Natural killer cell (primary cell): ENCODE data around the gene SLITRK2. TPM values are rescaled to one million over a fixed set of nuclear protein-coding genes. Genes with fewer than 3 reads are reported as not detected.

ENCODE experiments used
- ATAC-seq, 3 donors: fragments of 150-1000 bp in 2 of 3; fragments of 200-7000 bp in 1 of 3; cut with Tn5 transposase; 1 replicate in 1 of 3; 2 replicates in 2 of 3; pipeline ENCODE4 v1.10.0; 2021; ENCODE audit warnings: mild to moderate bottlenecking in 2 of 3, moderate library complexity in 2 of 3
- DNase-seq, 2 donors: peaks; one replicate each; pipeline versions ENCODE4 v3.0.0 to v3.0.0-alpha.2; 2013 to 2021; ENCODE audit warnings: mixed read lengths in 1 of 2
- H3K27ac ChIP-seq: one replicate; pipeline ENCODE4 v1.5.1; 2013; ENCODE audit warnings: mild to moderate bottlenecking, low read length
- H3K27me3 ChIP-seq: one replicate; pipeline ENCODE4 v1.6.1; 2013; ENCODE audit warnings: low read length; ENCODE audit not compliant: control insufficient read depth, insufficient read depth
- H3K36me3 ChIP-seq: one replicate; pipeline ENCODE4 v1.6.1; 2013; ENCODE audit warnings: low read length; ENCODE audit not compliant: control insufficient read depth, insufficient read depth
- H3K4me1 ChIP-seq: one replicate; pipeline ENCODE4 v1.6.1; 2013; ENCODE audit warnings: low read length; ENCODE audit not compliant: control insufficient read depth, insufficient read depth
- H3K4me3 ChIP-seq: one replicate; pipeline ENCODE4 v1.5.1; 2013; ENCODE audit warnings: low read length
- H3K9me3 ChIP-seq: one replicate; pipeline ENCODE4 v1.6.1; 2013; ENCODE audit warnings: low read length; ENCODE audit not compliant: control insufficient read depth, insufficient read depth
- H3K27ac Mint-ChIP-seq, 2 donors: one replicate each; pipeline ENCODE4 v1.8.0; 2022; ENCODE audit warnings: mild to moderate bottlenecking in 2 of 2, mixed read lengths in 2 of 2, moderate library complexity in 1 of 2
- H3K27me3 Mint-ChIP-seq, 2 donors: one replicate each; pipeline ENCODE4 v1.8.0; 2022; ENCODE audit warnings: low read depth in 2 of 2, mixed read lengths in 2 of 2
- H3K36me3 Mint-ChIP-seq: one replicate; pipeline ENCODE4 v1.8.0; 2022; ENCODE audit warnings: mixed read lengths
- H3K4me1 Mint-ChIP-seq, 2 donors: one replicate each; pipeline ENCODE4 v1.8.0; 2022; ENCODE audit warnings: mixed read lengths in 2 of 2
- H3K4me3 Mint-ChIP-seq: one replicate; pipeline ENCODE4 v1.8.0; 2022; ENCODE audit warnings: mild to moderate bottlenecking, moderate library complexity, mixed read lengths
- H3K9me3 Mint-ChIP-seq, 2 donors: one replicate each; pipeline ENCODE4 v1.8.0; 2022; ENCODE audit warnings: mixed read lengths in 2 of 2
- CTCF ChIP-seq: fragments of 200-600 bp; IDR thresholded peaks from one replicate; pipeline ENCODE4 v1.8.0; 2022; ENCODE audit warnings: antibody characterized with exemption
- WGBS: methylation state at CpG from one replicate; pipeline ENCODE4 v1.1.7; 2013; ENCODE audit warnings: missing lambda C conversion rate; ENCODE audit not compliant: insufficient coverage; 5-methylcytosine and 5-hydroxymethylcytosine counted together
- intact Hi-C: fragments of 100-400 bp; cut with micrococcal nuclease; formaldehyde crosslinking; loops from one replicate; pipeline ENCODE4 v1.14.2; 2022
- total RNA-seq, 4 donors: library from RNA; stranded (reverse); fragments of 120-200 nt in 1 of 4; gene quantifications; one replicate each; pipeline versions ENCODE4 v1.2.3 to v1.2.4, GENCODE V29; 2013 to 2022

The SLITRK2 gene
- total RNA-seq, 3 donors from 2014 or later (not counting 1 experiment from before 2014, with no cell fraction given), result not detected

GRCh38 chrX:145821898-145822571 lies 4.4 kb downstream of the SLITRK2 start:
- intact Hi-C loops, result no loop called here
- H3K36me3 Mint-ChIP-seq, result peaks cover 2% of the 10 kb centered on the region
- no peaks in the 10 kb centered on the region for H3K4me1 Mint-ChIP-seq
- H3K4me3 Mint-ChIP-seq, result no peak overlapping the region
- no peaks in the 10 kb centered on the region for H3K27me3 ChIP-seq
- TF ChIP-seq CTCF, result no peak
- peaks cover 14 to 26% of the 10 kb centered on the region in 2 donors for H3K27me3 Mint-ChIP-seq
- no peak overlapping the region for H3K4me3 ChIP-seq
- peaks cover 0 to 3% of the 10 kb centered on the region in 2 donors for H3K9me3 Mint-ChIP-seq
- ATAC-seq (no peak), DNase-seq (no peak)
- H3K9me3 ChIP-seq, result peaks cover 2% of the 10 kb centered on the region
- WGBS, result 16% methylated on average over 24 of the region's 33 CpGs
- H3K27ac Mint-ChIP-seq, result no peak overlapping the region
- no peaks in the 10 kb centered on the region for H3K36me3 ChIP-seq
- H3K27ac ChIP-seq, result no peak overlapping the region
- H3K4me1 ChIP-seq, result no peaks in the 10 kb centered on the region

GRCh38 chrX:145823132-145823531 lies 5.5 kb downstream of the SLITRK2 start:
- no peaks in the 10 kb centered on the region for H3K4me1 ChIP-seq
- Mint-ChIP-seq H3K36me3 (no peaks in the 10 kb centered on the region), H3K9me3 (peaks cover 0 to 3% of the 10 kb centered on the region in 2 donors), H3K4me3 (no peak overlapping the region), H3K27me3 (peaks cover 10 to 22% of the 10 kb centered on the region in 2 donors), H3K4me1 (no peaks in the 10 kb centered on the region), H3K27ac (no peak overlapping the region)
- intact Hi-C loops, result no loop called here
- peaks cover 2% of the 10 kb centered on the region for H3K9me3 ChIP-seq
- TF ChIP-seq CTCF, result no peak
- H3K27ac ChIP-seq, result no peak overlapping the region
- 84% methylated on average over 7 of the region's 7 CpGs for WGBS
- no peak overlapping the region for H3K4me3 ChIP-seq
- H3K36me3 ChIP-seq, result no peaks in the 10 kb centered on the region
- ATAC-seq (no peak), DNase-seq (no peak)
- H3K27me3 ChIP-seq, result no peaks in the 10 kb centered on the region

GRCh38 chrX:145825896-145826295 lies 8.3 kb downstream of the SLITRK2 start:
- H3K27ac ChIP-seq, result no peak overlapping the region
- no peak overlapping the region for H3K27ac Mint-ChIP-seq
- H3K9me3 ChIP-seq, result peaks cover 2% of the 10 kb centered on the region
- H3K9me3 Mint-ChIP-seq, result peaks cover 0 to 3% of the 10 kb centered on the region in 2 donors
- DNase-seq (no peak), ATAC-seq (no peak)
- H3K4me3 Mint-ChIP-seq, result no peak overlapping the region
- no CpG with 5 or more reads among the region's 4 CpGs for WGBS
- no peak for TF ChIP-seq CTCF
- intact Hi-C loops, result no loop called here
- H3K27me3 Mint-ChIP-seq, result peaks cover 0 to 6% of the 10 kb centered on the region in 2 donors
- H3K4me1 Mint-ChIP-seq, result no peaks in the 10 kb centered on the region
- H3K4me3 ChIP-seq, result no peak overlapping the region
- no peaks in the 10 kb centered on the region for H3K27me3 ChIP-seq
- no peaks in the 10 kb centered on the region for H3K4me1 ChIP-seq
- no peaks in the 10 kb centered on the region for H3K36me3 ChIP-seq
- no peaks in the 10 kb centered on the region for H3K36me3 Mint-ChIP-seq

- no peak for DNase-seq
- peaks cover 0 to 6% of the 10 kb centered on the region in 2 donors for H3K27me3 Mint-ChIP-seq
- H3K27me3 ChIP-seq, result no peaks in the 10 kb centered on the region
- WGBS, result no CpG with 5 or more reads among the region's 4 CpGs
- intact Hi-C loops, result no loop called here
- no peak overlapping the region for H3K27ac ChIP-seq
- H3K9me3 Mint-ChIP-seq, result peaks cover 0 to 3% of the 10 kb centered on the region in 2 donors
- H3K9me3 ChIP-seq, result peaks cover 2% of the 10 kb centered on the region
- ATAC-seq, result no peak
- no peak overlapping the region for H3K27ac Mint-ChIP-seq
- no peaks in the 10 kb centered on the region for H3K36me3 ChIP-seq
- no peak for TF ChIP-seq CTCF
- no peaks in the 10 kb centered on the region for H3K36me3 Mint-ChIP-seq
- H3K4me1 ChIP-seq, result no peaks in the 10 kb centered on the region
- H3K4me3 Mint-ChIP-seq, result no peak overlapping the region
- H3K4me3 ChIP-seq, result no peak overlapping the region
- H3K4me1 Mint-ChIP-seq, result no peaks in the 10 kb centered on the region
Observed at GRCh38 chrX:145826466-145826865, 8.8 kb downstream of the SLITRK2 start.
